A549 (cell line): ENCODE measurements around the gene RNF166.

ENCODE experiments used
- RFX5 ChIP-seq: fragments of 450-650 bp; IDR thresholded peaks from 2 replicates; pipeline ENCODE4 v1.7.1; 2014; ENCODE audit warnings: antibody characterized with exemption, mild to moderate bottlenecking, moderate library complexity
- TF ChIP-seq, protein P1 (sequence below): fragments of >200 bp; sonication (Bioruptor Twin); formaldehyde crosslinking; IDR thresholded peaks from 3 replicates; pipeline ENCODE4 v1.5.1; 2016

DNA sequence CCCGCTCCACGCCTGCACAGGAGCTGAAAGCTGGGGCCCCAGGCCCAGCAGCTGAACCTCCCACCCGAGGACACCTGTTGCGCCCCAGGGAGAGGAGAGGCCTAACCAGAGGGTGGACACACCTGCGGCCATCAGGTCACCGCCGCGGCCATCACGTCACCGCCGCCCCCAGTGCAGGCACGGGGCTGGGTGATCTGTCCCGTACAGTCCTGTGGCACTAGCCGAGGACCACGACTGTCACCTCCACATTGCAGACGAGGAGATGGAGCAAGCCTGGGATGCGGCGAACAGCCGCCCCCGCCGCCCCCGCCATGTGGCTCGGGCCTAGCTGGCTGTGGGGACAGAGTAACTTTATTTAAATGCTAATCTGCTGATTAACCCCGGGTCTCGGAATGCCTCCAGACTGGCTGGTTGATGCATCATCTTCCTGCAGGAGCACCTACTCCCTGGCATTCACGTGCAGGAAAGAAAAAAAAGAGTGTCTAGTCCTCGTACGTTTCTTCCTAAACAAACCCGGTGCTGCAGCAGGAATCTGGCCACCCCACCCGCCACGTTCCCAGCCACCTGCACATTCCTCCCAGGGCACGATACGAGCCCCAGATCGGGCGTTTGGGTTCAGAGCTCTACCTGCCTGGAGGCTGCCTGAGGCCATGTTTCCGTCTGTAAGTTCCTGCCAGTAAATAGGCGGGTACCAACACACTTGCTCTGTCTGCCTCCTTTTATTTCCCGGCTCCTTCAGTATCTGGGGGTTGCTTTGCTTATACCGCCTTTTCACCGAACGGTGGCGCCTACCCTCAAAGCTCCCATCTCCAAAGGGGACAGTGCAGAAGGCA lies 48.9 kb upstream of the RNF166 start:
- TF ChIP-seq RFX5, result no peak
- TF ChIP-seq, protein P1, sequence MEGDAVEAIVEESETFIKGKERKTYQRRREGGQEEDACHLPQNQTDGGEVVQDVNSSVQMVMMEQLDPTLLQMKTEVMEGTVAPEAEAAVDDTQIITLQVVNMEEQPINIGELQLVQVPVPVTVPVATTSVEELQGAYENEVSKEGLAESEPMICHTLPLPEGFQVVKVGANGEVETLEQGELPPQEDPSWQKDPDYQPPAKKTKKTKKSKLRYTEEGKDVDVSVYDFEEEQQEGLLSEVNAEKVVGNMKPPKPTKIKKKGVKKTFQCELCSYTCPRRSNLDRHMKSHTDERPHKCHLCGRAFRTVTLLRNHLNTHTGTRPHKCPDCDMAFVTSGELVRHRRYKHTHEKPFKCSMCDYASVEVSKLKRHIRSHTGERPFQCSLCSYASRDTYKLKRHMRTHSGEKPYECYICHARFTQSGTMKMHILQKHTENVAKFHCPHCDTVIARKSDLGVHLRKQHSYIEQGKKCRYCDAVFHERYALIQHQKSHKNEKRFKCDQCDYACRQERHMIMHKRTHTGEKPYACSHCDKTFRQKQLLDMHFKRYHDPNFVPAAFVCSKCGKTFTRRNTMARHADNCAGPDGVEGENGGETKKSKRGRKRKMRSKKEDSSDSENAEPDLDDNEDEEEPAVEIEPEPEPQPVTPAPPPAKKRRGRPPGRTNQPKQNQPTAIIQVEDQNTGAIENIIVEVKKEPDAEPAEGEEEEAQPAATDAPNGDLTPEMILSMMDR, result no peak
